Activated CD4-positive, alpha-beta T cell treated with anti-CD3 and anti-CD28 coated beads, Interleukin-2, amount 10 ng/mL, durations not matched to agents 7 days and 5 days (primary cell): Measurements from ENCODE around the gene NOX3. TPM values are rescaled to one million over a fixed set of nuclear protein-coding genes. Genes with fewer than 3 reads are reported as not detected.
"Not testable (repeated sequence)": the region's sequence is repeated elsewhere in the genome, so short reads cannot be mapped to it uniquely, and the experiment has no call there.

Source experiments
- CTCF ChIA-PET: fragments of 350-600 bp; sonication (Branson Sonifier 250); formaldehyde crosslinking; loops from one replicate; lab custom pipeline; 2021; ENCODE audit warnings: antibody characterized with exemption; lab: Charles Lee
- POLR2A ChIA-PET: fragments of 350-600 bp; sonication (Branson Sonifier 250); formaldehyde crosslinking; loops from one replicate; lab custom pipeline; 2021; ENCODE audit warnings: antibody characterized with exemption; lab: Charles Lee
- DNase-seq: peaks from one replicate; pipeline ENCODE4 v3.0.0-alpha.2; 2020
- H3K27ac Mint-ChIP-seq: one replicate; pipeline ENCODE4 v1.8.0; 2021; ENCODE audit warnings: mild to moderate bottlenecking, moderate library complexity, mixed read lengths
- H3K27me3 Mint-ChIP-seq: one replicate; pipeline ENCODE4 v1.8.0; 2021; ENCODE audit warnings: mixed read lengths
- H3K36me3 Mint-ChIP-seq: one replicate; pipeline ENCODE4 v1.8.0; 2021; ENCODE audit warnings: low read depth, mixed read lengths
- H3K4me1 Mint-ChIP-seq: one replicate; pipeline ENCODE4 v1.8.0; 2021; ENCODE audit warnings: mixed read lengths
- H3K4me3 Mint-ChIP-seq: one replicate; pipeline ENCODE4 v1.8.0; 2021; ENCODE audit warnings: mild to moderate bottlenecking, moderate library complexity, mixed read lengths
- H3K9me3 Mint-ChIP-seq: one replicate; pipeline ENCODE4 v1.8.0; 2021; ENCODE audit warnings: mixed read lengths
- total RNA-seq, 2 experiments: library from RNA; stranded (reverse); gene quantifications; one replicate each; pipeline ENCODE4 v1.2.3, GENCODE V29; 2021

Gene NOX3
- total RNA-seq, 2 experiments from 2014 or later, result not detected

DNA sequence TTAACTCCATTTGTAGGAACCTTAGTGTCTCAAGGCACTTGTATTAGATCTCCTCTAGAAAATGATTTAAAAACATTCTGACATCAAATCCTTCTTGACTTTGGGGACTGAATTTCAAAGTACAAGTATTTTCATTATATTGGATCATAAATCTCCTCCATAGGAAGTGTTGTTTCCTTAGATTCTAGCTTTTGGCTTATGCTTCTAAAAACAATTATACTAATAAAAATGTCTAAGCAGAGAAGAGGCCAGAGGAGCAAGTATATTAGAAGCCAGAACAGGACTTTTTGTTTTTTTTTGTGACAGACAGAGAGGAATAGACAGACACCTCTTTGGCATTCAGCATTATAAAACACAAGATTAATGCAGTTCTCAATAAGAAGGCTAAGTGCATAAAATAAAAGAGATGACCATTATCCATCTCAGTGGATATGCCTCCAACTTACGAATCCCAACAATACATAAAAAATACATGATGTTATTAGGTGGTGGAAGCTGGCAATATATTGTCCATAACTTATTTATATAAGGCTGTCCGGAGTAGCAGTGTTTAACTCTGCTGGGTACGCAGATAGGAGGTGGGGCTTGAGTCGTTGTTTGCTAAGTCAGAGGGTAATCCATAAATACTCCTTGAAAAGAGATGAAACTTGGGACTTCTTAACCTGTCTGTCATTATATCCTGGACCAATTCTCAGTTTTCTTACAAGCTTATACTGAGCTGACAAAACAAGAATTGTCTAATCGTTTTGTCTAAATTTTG is 31.9 kb upstream of the NOX3 start:
- no peaks in the 10 kb centered on the region for H3K27me3 Mint-ChIP-seq
- DNase-seq, result no peak
- ChIA-PET CTCF (no interaction called here), POLR2A (no interaction called here)
- H3K4me3 Mint-ChIP-seq, result no peak overlapping the region
- no peaks in the 10 kb centered on the region for H3K36me3 Mint-ChIP-seq
- H3K4me1 Mint-ChIP-seq, result no peaks in the 10 kb centered on the region
- H3K9me3 Mint-ChIP-seq, result peaks cover 2% of the 10 kb centered on the region
- no peak overlapping the region for H3K27ac Mint-ChIP-seq

DNA sequence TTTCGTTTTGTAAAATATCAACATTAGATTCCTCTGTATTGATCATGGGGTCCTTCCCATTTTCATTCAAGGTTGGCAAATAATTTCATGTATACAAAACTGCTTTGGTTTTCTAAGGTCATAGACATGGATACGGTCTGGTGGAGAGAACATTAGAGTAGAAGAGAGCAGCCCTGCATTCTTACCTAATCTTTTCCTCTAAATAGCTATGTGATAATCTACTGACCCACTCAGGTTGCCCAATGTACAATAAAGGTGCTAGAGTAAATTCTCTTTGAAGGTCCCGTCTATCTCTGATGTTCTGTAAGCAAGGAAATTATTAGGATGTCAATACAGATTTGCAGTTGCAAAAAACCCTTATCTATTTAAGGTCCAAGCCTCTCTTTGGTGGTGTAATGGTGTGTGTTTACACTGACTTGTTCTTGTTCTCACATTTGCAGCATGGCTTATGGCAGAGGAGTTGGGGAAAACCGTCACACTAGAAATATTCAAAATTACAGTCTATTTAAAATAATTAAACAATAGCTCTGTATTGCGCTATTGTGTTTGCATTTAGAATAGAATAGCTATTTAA is 31.2 kb upstream of the NOX3 start:
- Mint-ChIP-seq H3K27ac (no peak overlapping the region), H3K36me3 (no peaks in the 10 kb centered on the region), H3K4me3 (no peak overlapping the region), H3K4me1 (no peaks in the 10 kb centered on the region), H3K9me3 (peaks cover 2% of the 10 kb centered on the region), H3K27me3 (no peaks in the 10 kb centered on the region)
- ChIA-PET POLR2A (no interaction called here), CTCF (no interaction called here)
- DNase-seq, result no peak

DNA sequence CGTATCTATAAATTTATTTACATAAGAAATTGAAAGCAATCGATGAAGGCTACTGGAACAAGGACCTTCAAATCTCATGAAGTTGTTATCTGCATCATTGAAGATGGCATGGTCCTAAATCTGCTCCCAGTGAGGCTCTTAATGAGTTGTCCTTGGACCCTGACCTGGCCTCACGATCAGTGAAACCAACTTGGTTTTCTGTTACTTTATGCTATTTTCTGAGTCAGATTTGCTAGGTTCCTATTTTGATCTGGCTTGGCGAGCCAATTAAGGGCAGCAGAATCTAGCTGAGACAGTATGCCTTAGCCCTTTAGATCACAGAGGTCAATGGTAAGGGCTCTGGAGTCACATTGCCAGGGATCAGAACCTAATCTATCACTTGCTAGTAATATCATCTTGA is 30.1 kb upstream of the NOX3 start:
- H3K27me3 Mint-ChIP-seq, result no peaks in the 10 kb centered on the region
- no peaks in the 10 kb centered on the region for H3K4me1 Mint-ChIP-seq
- ChIA-PET CTCF (no interaction called here), POLR2A (no interaction called here)
- H3K36me3 Mint-ChIP-seq, result no peaks in the 10 kb centered on the region
- no peak overlapping the region for H3K27ac Mint-ChIP-seq
- H3K9me3 Mint-ChIP-seq, result peaks cover 4% of the 10 kb centered on the region
- no peak for DNase-seq
- H3K4me3 Mint-ChIP-seq, result no peak overlapping the region

- H3K4me3 Mint-ChIP-seq, result no peak overlapping the region
- peaks cover 4% of the 10 kb centered on the region for H3K9me3 Mint-ChIP-seq
- no peaks in the 10 kb centered on the region for H3K27me3 Mint-ChIP-seq
- H3K36me3 Mint-ChIP-seq, result no peaks in the 10 kb centered on the region
- POLR2A ChIA-PET, result no interaction called here
- no peak overlapping the region for H3K27ac Mint-ChIP-seq
- CTCF ChIA-PET, result no interaction called here
- no peaks in the 10 kb centered on the region for H3K4me1 Mint-ChIP-seq
- DNase-seq, result no peak
These were observed 28.2 kb upstream of the NOX3 start for GRCh38 chr6:155483858-155484257.

- Mint-ChIP-seq H3K4me1 (no peaks in the 10 kb centered on the region), H3K36me3 (no peaks in the 10 kb centered on the region), H3K4me3 (no peak overlapping the region), H3K9me3 (peaks cover 4% of the 10 kb centered on the region), H3K27me3 (no peaks in the 10 kb centered on the region), H3K27ac (no peak overlapping the region)
- DNase-seq, result no peak
- CTCF ChIA-PET, result no interaction called here
- POLR2A ChIA-PET, result no interaction called here
These were observed 25.6 kb upstream of the NOX3 start for GRCh38 chr6:155481215-155481614.

- no peak for DNase-seq
- ChIA-PET CTCF (no interaction called here), POLR2A (no interaction called here)
- Mint-ChIP-seq H3K4me1 (no peaks in the 10 kb centered on the region), H3K27me3 (no peaks in the 10 kb centered on the region), H3K27ac (no peak overlapping the region), H3K36me3 (no peaks in the 10 kb centered on the region), H3K9me3 (peaks cover 10% of the 10 kb centered on the region), H3K4me3 (no peak overlapping the region)
These were observed 18.1 kb upstream of the NOX3 start for GRCh38 chr6:155473741-155474140.

DNA sequence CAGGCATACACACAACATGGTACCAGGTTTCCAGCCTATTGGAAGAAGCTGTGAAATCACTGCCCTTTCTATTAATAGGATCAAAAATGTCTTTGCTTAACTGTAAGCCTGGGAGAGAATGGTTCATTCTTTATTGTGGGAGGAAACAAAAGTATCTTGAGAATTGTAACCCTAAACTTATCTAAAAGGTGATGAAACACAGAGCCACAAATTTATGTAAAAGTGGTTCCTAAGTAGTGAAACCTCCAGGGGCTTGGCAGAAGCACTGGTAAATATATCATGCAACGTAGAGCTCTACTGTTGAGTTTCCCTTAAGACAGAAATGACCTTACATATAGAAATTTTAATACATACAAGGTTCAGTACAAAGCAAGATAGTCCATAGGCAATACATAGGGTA is 17.2 kb upstream of the NOX3 start:
- H3K27ac Mint-ChIP-seq, result no peak overlapping the region
- peaks cover 11% of the 10 kb centered on the region for H3K9me3 Mint-ChIP-seq
- no peaks in the 10 kb centered on the region for H3K27me3 Mint-ChIP-seq
- no peak overlapping the region for H3K4me3 Mint-ChIP-seq
- CTCF ChIA-PET, result no interaction called here
- no peaks in the 10 kb centered on the region for H3K4me1 Mint-ChIP-seq
- POLR2A ChIA-PET, result no interaction called here
- no peaks in the 10 kb centered on the region for H3K36me3 Mint-ChIP-seq
- DNase-seq, result no peak

DNA sequence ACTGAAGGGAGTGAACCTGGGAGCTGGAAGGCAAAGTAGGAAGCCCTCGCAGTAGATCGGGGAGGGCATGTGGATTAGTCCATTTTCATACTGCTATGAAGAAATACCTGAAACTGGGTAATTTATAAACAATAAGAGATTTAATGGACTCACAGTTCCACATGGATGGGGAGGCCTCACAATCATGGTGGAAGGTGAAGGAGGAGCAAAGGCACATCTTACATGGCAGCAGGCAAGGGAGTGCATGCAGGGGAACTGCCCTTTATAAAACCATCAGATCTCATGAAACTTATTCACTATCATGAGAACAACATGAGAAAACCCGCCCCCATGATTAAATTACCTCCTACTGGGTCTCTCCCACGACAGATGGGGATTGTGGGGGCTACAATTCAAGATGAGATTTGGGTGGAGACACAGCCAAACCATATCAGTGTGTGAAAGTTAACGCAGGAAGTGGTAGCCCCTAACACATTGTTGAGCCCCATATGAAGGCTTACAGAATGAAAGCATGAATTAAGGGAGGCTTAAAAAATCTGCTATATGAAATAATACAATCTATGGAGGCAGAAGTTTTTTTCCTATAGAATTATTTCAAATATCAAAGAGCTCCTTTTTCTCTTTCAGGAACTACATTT is 15.5 kb upstream of the NOX3 start:
- CTCF ChIA-PET, result interaction anchor here (1.5 kb wide), 1 partner anchor 65 kb away, joined by 3 read pairs; no protein-coding TSS in a partner anchor
- POLR2A ChIA-PET, H3K4me3 Mint-ChIP-seq, H3K27me3 Mint-ChIP-seq, H3K4me1 Mint-ChIP-seq, DNase-seq, H3K27ac Mint-ChIP-seq, H3K36me3 Mint-ChIP-seq: not testable (repeated sequence)
- H3K9me3 Mint-ChIP-seq, result peaks cover 14% of the 10 kb centered on the region

GRCh38 chr6:155468543-155468942 is 12.9 kb upstream of the NOX3 start:
- DNase-seq, H3K36me3 Mint-ChIP-seq, H3K27me3 Mint-ChIP-seq, POLR2A ChIA-PET, H3K4me3 Mint-ChIP-seq, H3K27ac Mint-ChIP-seq, CTCF ChIA-PET, H3K4me1 Mint-ChIP-seq: not testable (repeated sequence)
- peaks cover 22% of the 10 kb centered on the region for H3K9me3 Mint-ChIP-seq

DNA sequence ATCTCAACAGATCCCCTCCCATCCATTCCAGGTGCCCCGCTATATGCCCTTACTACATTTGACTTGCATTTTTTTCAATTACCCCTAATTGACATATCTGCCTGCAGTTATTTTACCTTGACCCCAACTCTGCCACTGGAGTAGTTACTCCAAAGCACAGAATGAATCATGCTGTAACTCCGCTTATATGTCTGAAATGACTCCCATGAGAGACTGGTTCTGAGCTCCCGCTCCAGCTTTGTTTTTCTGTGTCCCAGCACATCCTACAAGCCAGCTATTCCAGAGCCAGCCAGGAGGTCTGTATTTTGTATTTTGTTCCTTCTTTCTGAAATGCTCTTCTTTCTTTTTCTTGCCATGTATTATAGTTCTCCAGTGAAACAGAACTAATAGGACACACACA is 10.9 kb upstream of the NOX3 start:
- H3K27me3 Mint-ChIP-seq, result no peaks in the 10 kb centered on the region
- peaks cover 2% of the 10 kb centered on the region for H3K36me3 Mint-ChIP-seq
- DNase-seq, result no peak
- peaks cover 22% of the 10 kb centered on the region for H3K9me3 Mint-ChIP-seq
- no peak overlapping the region for H3K4me3 Mint-ChIP-seq
- ChIA-PET POLR2A (no interaction called here), CTCF (no interaction called here)
- no peaks in the 10 kb centered on the region for H3K4me1 Mint-ChIP-seq
- H3K27ac Mint-ChIP-seq, result no peak overlapping the region

- CTCF ChIA-PET, result no interaction called here
- H3K4me3 Mint-ChIP-seq, result no peak overlapping the region
- H3K9me3 Mint-ChIP-seq, result peaks cover 11% of the 10 kb centered on the region
- no peaks in the 10 kb centered on the region for H3K4me1 Mint-ChIP-seq
- peaks cover 5% of the 10 kb centered on the region for H3K27me3 Mint-ChIP-seq
- POLR2A ChIA-PET, result no interaction called here
- peaks cover 2% of the 10 kb centered on the region for H3K36me3 Mint-ChIP-seq
- H3K27ac Mint-ChIP-seq, result no peak overlapping the region
- DNase-seq, result no peak
These were observed 5.9 kb upstream of the NOX3 start for GRCh38 chr6:155461556-155461955.

GRCh38 chr6:155454471-155454870 is 1.2 kb downstream of the NOX3 start:
- CTCF ChIA-PET, result no interaction called here
- Mint-ChIP-seq H3K36me3 (no peaks in the 10 kb centered on the region), H3K4me3 (no peak overlapping the region), H3K27ac (no peak overlapping the region), H3K27me3 (peaks cover 3% of the 10 kb centered on the region), H3K9me3 (no peaks in the 10 kb centered on the region), H3K4me1 (no peaks in the 10 kb centered on the region)
- POLR2A ChIA-PET, result no interaction called here
- DNase-seq, result no peak

- Mint-ChIP-seq H3K27me3 (peaks cover 3% of the 10 kb centered on the region), H3K36me3 (no peaks in the 10 kb centered on the region), H3K9me3 (no peaks in the 10 kb centered on the region), H3K4me1 (no peaks in the 10 kb centered on the region), H3K4me3 (no peak overlapping the region), H3K27ac (no peak overlapping the region)
- DNase-seq, result no peak
- ChIA-PET POLR2A (no interaction called here), CTCF (no interaction called here)
These were observed 1.6 kb downstream of the NOX3 start for GRCh38 chr6:155454008-155454407.
